ENCODE measurements around the gene MYO9B.

- no peak for TF ChIP-seq CTCF (IDR thresholded peaks at IDR 0.05)
- TF ChIP-seq POLR2A (IDR thresholded peaks at IDR 0.05), result no peak
These were observed 164.6 kb downstream of the MYO9B start for GRCh38 chr19:17240062-17240752.

Measured in right lobe of liver (tissue), 4 donors.